Kidney epithelial cell (primary cell): ENCODE data around the gene CACNB4. TPM values are rescaled to one million over a fixed set of nuclear protein-coding genes. Genes with fewer than 3 reads are reported as not detected.
"Not testable (repeated sequence)": the region's sequence is repeated elsewhere in the genome, so short reads cannot be mapped to it uniquely, and the experiment has no call there.

Experiments
- DNase-seq: peaks from one replicate; pipeline ENCODE4 v3.0.0-alpha.2; 2010; ENCODE audit warnings: low read depth
- H3K27me3 ChIP-seq: 2 replicates; pipeline ENCODE4 v1.6.0; 2011; ENCODE audit warnings: low read length; ENCODE audit not compliant: control insufficient read depth, insufficient read depth
- H3K36me3 ChIP-seq: 2 replicates; pipeline ENCODE4 v1.5.1; 2011; ENCODE audit warnings: low read length; ENCODE audit not compliant: control insufficient read depth, insufficient read depth
- H3K4me3 ChIP-seq: 2 replicates; pipeline ENCODE4 v1.5.1; 2011; ENCODE audit warnings: low read depth, mild to moderate bottlenecking, control low read depth, low read length
- CTCF ChIP-seq: IDR thresholded peaks from 2 replicates; pipeline ENCODE4 v1.5.1; 2011; ENCODE audit warnings: mild to moderate bottlenecking, moderate library complexity, low read length, control low read depth, inconsistent platforms; ENCODE audit not compliant: insufficient read depth, poor library complexity, severe bottlenecking
- total RNA-seq: library from RNA; depleted of rRNA; stranded (reverse); fragments of >200 nt; gene quantifications from 2 replicates; pipeline ENCODE4 v1.2.3, GENCODE V29; 2015

CACNB4 gene
- total RNA-seq, 1 donor from 2014 or later: 0.79 TPM

- Histone ChIP-seq H3K36me3 (no peaks in the 10 kb centered on the region), H3K27me3 (no peaks in the 10 kb centered on the region), H3K4me3 (no peak overlapping the region)
- no peak for TF ChIP-seq CTCF
- no peak for DNase-seq
Measured at GRCh38 chr2:151922845-151923666, 175.8 kb downstream of the CACNB4 start.

- Histone ChIP-seq H3K27me3 (no peaks in the 10 kb centered on the region), H3K4me3 (no peak overlapping the region), H3K36me3 (no peaks in the 10 kb centered on the region)
- no peak for DNase-seq
- TF ChIP-seq CTCF: no peak
Measured at GRCh38 chr2:151919786-151920185, 179.1 kb downstream of the CACNB4 start.

GRCh38 chr2:151918308-151918707 lies 180.5 kb downstream of the CACNB4 start:
- Histone ChIP-seq H3K36me3 (no peaks in the 10 kb centered on the region), H3K4me3 (no peak overlapping the region), H3K27me3 (no peaks in the 10 kb centered on the region)
- TF ChIP-seq CTCF: no peak
- no peak for DNase-seq

- H3K36me3 ChIP-seq: no peaks in the 10 kb centered on the region
- no peak for DNase-seq
- TF ChIP-seq CTCF: no peak
- H3K4me3 ChIP-seq: no peak overlapping the region
- H3K27me3 ChIP-seq: no peaks in the 10 kb centered on the region
Measured at GRCh38 chr2:151916632-151917031, 182.2 kb downstream of the CACNB4 start.

GRCh38 chr2:151915629-151916025 lies 183.2 kb downstream of the CACNB4 start:
- H3K4me3 ChIP-seq, DNase-seq, H3K36me3 ChIP-seq, H3K27me3 ChIP-seq: not testable (repeated sequence)

GRCh38 chr2:151914989-151915628 lies 183.7 kb downstream of the CACNB4 start:
- no peak for DNase-seq

More at GRCh38 chr2:151914989-151915628, 183.7 kb downstream of the CACNB4 start:
- Histone ChIP-seq H3K27me3 (no peaks in the 10 kb centered on the region), H3K36me3 (no peaks in the 10 kb centered on the region), H3K4me3 (no peak overlapping the region)
- no peak for TF ChIP-seq CTCF
